PFSK-1 (cell line): ENCODE results near the gene COX8A.

Experiments
- FOXP2 ChIP-seq: optimal IDR thresholded peaks from 2 replicates; pipeline ENCODE3; 2011; ENCODE audit warnings: borderline replicate concordance, control low read depth, inconsistent platforms; ENCODE audit not compliant: insufficient read depth; ENCODE audit errors: extremely low read length, extremely low read depth
- TF ChIP-seq, protein P1 (sequence below), 2 experiments: IDR thresholded peaks; 2 replicates each; pipeline versions ENCODE4 v1.6.1 to v1.8.0; 2011 to 2012; ENCODE audit warnings: low read depth in 2 of 2, low read length in 2 of 2, control low read depth in 1 of 2, inconsistent platforms in 1 of 2, mild to moderate bottlenecking in 1 of 2, moderate library complexity in 1 of 2; ENCODE audit not compliant: insufficient read depth in 1 of 2

DNA sequence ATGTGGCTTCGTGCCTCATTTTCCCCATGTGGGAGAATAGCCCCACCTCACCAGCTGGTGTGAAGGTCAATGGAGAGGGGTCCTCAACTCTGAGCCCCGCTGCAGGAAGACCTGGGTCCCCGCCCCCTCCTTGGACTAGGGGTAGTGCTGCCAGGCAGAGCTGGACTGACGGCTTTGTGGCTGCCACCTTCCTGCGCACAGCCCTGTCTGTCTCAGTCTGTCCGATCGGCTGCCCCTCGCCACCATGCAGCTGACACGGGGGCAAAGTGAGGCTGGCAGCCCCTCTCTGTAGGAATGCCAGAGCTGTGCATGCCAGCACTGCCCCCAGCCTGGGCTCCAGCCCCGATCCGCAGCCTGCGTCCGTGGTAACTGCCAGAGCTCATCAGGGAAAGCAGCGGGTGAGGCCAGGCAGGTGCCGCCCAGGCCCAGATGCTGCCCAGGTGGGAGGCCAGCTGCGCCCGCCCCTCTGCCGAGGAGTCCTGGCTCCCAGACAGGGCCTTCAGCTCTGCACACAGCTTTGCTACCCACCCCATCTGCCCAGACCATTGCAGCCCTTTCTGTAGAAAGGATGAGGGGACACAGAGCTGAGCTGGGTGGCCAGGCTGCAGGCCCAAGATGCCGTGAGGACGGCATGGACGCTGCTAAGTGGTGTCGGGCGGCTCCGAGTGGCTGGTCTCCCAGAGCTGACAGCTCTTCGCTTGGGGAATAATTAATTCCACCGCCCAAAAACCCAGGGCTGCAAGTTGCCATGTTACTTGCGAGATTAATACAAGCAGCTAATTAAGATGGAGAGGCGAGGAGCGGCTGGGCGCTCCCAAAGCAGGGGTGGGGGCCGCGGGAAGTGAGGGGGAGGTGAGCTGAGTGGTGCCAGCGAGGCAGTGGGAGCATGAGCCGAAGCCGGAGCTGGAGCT, 41.8 kb downstream of the COX8A start:
- no peak for TF ChIP-seq FOXP2
- TF ChIP-seq, protein P1, sequence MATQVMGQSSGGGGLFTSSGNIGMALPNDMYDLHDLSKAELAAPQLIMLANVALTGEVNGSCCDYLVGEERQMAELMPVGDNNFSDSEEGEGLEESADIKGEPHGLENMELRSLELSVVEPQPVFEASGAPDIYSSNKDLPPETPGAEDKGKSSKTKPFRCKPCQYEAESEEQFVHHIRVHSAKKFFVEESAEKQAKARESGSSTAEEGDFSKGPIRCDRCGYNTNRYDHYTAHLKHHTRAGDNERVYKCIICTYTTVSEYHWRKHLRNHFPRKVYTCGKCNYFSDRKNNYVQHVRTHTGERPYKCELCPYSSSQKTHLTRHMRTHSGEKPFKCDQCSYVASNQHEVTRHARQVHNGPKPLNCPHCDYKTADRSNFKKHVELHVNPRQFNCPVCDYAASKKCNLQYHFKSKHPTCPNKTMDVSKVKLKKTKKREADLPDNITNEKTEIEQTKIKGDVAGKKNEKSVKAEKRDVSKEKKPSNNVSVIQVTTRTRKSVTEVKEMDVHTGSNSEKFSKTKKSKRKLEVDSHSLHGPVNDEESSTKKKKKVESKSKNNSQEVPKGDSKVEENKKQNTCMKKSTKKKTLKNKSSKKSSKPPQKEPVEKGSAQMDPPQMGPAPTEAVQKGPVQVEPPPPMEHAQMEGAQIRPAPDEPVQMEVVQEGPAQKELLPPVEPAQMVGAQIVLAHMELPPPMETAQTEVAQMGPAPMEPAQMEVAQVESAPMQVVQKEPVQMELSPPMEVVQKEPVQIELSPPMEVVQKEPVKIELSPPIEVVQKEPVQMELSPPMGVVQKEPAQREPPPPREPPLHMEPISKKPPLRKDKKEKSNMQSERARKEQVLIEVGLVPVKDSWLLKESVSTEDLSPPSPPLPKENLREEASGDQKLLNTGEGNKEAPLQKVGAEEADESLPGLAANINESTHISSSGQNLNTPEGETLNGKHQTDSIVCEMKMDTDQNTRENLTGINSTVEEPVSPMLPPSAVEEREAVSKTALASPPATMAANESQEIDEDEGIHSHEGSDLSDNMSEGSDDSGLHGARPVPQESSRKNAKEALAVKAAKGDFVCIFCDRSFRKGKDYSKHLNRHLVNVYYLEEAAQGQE (IDR thresholded peaks at IDR 0.05; ENCODE audit: insufficient read depth in 1 of 2, low read depth in 2 of 2, low read length in 2 of 2) = no peak
